UCSD-AML1 (cell line): ENCODE measurements around the gene PDCL2.
"Not testable (repeated sequence)": the region's sequence is repeated elsewhere in the genome, so short reads cannot be mapped to it uniquely, and the experiment has no call there.

Experiments used
- DNase-seq: peaks from one replicate; lab custom pipeline; 2025; ENCODE audit not compliant: unreplicated experiment; lab: John Stamatoyannopoulos, UW

PDCL2 gene, protein sequence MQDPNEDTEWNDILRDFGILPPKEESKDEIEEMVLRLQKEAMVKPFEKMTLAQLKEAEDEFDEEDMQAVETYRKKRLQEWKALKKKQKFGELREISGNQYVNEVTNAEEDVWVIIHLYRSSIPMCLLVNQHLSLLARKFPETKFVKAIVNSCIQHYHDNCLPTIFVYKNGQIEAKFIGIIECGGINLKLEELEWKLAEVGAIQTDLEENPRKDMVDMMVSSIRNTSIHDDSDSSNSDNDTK

GRCh38 chr4:55592014-55592413 lies at the start of gene PDCL2:
Gene PDCL2 (minus strand): TSS chr4:55592245. CDS start chr4:55592109, 136 bp downstream.
- DNase-seq, result no peak

DNA sequence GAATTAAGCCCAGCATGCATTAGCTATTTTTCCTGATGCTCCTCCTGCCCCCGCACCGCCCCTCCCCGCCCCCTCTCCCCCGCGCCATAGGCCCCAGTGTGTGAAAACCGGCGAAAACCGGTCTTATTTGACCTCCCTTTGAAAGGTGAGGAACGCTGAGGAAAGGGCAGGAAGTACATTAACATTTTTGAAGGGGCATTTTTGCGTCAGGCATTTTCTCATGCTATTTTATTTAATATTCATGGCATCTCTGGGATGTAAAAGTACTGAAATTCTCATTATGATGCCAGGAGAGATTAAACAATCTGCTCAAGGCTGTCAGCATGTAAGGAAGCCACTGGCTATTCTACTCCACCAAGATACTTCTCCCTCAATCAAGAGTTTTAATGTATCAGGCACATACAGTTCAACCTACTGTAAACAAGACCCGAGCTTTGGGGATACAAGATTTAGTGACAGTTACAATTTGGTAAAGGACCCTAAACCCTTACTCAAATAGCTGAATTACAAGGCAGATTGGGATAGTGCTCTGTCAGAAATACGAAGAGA lies 45.3 kb upstream of the PDCL2 start:
- DNase-seq, result no peak

DNA sequence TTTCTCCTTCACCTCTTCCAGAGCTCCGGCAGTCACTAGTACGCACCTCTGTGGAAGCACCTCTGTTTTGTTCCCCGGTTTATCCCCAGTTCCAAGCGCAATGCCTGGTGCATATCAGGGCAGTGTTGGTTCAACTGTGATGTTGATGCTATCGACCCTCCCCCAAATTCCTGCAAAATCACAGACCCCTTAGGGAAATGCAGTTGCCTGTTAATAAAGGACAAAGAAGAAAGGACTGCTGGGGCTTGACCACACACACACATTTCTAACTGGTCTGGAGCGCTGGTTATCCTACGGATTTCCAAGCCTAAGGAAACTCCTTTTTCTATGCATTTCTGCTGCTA lies 44.6 kb upstream of the PDCL2 start:
- no peak for DNase-seq

DNA sequence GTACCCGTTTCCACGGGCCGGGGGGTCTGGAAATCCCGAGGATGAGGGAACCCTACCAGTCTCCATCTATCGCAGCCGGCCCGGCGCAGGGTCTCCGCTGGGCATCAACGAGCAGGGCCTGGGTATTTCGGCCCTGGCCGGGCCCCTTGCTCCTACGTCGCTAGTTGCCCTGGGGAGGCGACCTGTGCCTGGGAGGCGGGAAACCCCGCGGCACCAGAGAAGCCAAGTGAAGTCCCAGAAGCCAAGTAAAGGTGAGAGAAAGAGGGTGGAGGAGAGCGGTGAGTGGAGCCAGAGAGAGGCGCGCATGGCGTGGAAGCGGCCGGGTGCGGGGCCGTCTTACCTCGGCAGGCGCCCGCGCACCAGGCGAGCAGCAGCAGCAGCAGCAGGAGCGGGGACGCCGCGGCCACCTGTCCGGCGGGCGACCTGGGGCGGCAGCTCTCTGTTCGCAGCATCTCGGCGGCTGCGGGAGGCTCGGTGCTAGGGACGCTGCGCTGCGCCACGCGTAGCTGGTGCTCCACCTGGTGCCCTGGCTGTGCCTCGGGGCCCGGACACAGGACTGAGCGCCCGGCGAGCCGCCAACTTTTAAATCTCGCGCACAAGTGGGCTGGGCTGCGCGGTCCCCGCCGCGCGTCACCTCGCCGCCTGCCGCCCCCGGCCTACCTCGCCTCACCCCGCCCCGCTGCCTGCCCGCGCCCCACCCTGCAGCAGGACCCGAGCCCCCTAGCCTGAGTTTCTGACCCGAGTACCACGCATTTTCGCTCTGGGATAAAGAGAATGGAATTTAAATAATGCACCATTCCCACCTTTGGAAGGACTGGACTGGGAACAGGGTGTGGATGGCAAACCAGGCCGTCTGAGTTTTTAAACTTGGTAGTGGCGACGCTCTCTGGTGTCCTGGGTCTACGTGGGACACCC lies 44.0 kb upstream of the PDCL2 start, which contains the start of gene NMU:
NMU (minus strand) TSS at position 558 of the 915 bp plus-strand sequence; CDS start at position 452, 106 bp downstream.
- no peak for DNase-seq

- DNase-seq, result no peak
Measured at GRCh38 chr4:55635282-55635681, 43.2 kb upstream of the PDCL2 start.

DNA sequence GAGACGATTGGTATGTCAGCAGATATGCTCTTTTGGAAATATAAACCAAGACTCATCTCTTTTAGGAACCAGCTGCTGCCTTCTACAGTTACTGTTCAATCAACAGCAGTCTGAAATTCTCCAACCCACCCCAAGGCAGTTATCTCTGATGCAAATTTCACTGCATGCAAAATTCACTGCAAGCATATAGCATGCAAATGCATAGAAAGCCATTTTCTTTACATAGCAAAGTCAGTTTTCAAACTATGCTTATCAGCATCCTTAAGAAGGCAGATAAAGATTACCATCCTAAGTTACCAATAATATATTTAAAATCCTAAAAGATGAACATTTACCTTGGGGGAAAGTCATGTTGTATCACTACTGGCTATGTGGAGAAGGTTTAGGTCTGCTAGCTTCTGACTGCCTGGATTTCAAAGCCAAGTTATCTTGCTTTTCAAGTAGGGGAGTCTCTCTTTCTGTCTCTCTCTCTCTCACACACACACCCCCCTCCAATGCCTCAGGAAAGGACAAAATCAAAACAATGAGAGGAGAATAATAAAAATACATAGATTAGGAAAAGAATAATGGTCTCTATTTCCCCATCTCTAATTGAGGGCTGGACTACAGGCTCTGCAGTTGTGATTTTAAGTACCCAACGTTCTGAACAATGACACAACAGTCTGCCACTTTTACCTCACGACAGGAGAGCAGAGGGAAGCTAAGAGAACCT lies 42.5 kb upstream of the PDCL2 start:
- no peak for DNase-seq

- no peak for DNase-seq
Measured at GRCh38 chr4:55633903-55634302, 41.9 kb upstream of the PDCL2 start.

- DNase-seq, result no peak
Measured at GRCh38 chr4:55625835-55626234, 33.8 kb upstream of the PDCL2 start.

- not testable (repeated sequence) for DNase-seq
Measured at GRCh38 chr4:55624063-55624462, 32.0 kb upstream of the PDCL2 start.

GRCh38 chr4:55618546-55619143 lies 26.6 kb upstream of the PDCL2 start:
- no peak for DNase-seq

- no peak for DNase-seq
Measured at GRCh38 chr4:55617587-55618197, 25.6 kb upstream of the PDCL2 start.

GRCh38 chr4:55615008-55615407 lies 23.0 kb upstream of the PDCL2 start:
- DNase-seq, result no peak

DNA sequence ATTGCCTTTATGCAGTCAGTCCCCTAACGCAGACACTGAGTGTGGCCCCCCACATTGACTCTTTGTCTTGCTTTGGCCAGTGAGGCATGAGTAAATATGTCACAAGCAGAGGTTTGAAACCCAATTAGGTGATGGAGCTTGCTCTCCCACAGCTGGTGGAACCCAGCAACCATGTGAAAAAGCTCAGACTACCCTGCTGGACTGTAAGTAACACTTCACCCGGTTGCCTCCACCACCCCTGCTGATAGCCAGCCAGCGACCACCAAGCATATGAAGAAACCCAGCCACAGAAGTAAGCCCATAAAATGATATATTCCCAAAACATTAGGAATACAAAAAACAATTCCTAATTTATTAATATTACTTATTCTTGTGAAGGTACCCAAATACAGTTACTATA lies 21.6 kb upstream of the PDCL2 start:
- no peak for DNase-seq

- DNase-seq, result no peak
Measured at GRCh38 chr4:55612341-55612740, 20.3 kb upstream of the PDCL2 start.

GRCh38 chr4:55611358-55612059 lies 19.5 kb upstream of the PDCL2 start:
- DNase-seq, result no peak

DNA sequence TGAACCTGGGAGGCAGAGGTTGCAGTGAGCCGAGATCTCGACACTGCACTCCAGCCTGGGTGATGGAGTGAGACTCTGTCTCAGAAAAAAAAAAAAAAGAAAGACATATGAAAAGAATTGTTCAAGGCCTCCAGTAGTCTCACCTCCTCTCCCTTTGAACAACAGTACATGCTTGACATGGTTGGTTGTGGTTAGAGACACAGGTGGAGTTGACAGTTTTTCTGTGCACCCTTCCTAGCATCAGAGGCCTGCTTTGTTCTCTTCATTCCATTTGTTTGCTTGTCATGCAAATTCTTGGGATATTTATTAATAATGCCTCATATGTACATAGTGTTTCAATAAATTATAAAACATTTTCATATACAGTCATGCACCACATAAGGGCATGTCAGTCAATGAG lies 18.3 kb upstream of the PDCL2 start:
- DNase-seq, result no peak

- DNase-seq, result no peak
Measured at GRCh38 chr4:55609393-55609866, 17.4 kb upstream of the PDCL2 start.

- DNase-seq, result no peak
Measured at GRCh38 chr4:55608591-55608990, 16.5 kb upstream of the PDCL2 start.

DNA sequence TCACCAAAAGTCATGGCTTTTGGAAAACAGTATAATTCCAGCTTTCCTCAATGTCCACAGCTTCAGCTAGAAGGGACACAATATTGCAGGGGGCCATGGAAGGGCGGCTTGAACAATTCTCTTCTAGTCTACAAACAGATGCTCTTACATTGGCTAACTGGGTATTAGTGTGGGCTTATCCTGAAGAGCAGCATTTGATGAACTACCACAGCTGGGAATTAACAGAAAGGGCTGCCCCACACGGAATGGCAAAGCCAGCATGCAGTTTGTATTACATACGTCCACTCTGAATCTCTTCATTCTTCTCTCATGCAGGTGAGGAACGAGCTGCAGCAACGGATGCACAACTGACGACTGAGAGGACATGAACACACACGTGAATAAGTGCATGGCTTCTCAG lies 13.0 kb upstream of the PDCL2 start:
- no peak for DNase-seq

GRCh38 chr4:55600640-55601039 lies 8.6 kb upstream of the PDCL2 start:
- no peak for DNase-seq
